HG02763 (cell line): ENCODE measurements around the gene CEP250.
"Not testable (repeated sequence)": the region's sequence is repeated elsewhere in the genome, so short reads cannot be mapped to it uniquely, and the experiment has no call there.

Experiments
- ATAC-seq: cut with Tn5 transposase; IDR thresholded peaks from one replicate; pipeline ENCODE4 v1.9.1; 2021; ENCODE audit warnings: mild to moderate bottlenecking, moderate library complexity; ENCODE audit not compliant: unreplicated experiment

Gene CEP250

DNA sequence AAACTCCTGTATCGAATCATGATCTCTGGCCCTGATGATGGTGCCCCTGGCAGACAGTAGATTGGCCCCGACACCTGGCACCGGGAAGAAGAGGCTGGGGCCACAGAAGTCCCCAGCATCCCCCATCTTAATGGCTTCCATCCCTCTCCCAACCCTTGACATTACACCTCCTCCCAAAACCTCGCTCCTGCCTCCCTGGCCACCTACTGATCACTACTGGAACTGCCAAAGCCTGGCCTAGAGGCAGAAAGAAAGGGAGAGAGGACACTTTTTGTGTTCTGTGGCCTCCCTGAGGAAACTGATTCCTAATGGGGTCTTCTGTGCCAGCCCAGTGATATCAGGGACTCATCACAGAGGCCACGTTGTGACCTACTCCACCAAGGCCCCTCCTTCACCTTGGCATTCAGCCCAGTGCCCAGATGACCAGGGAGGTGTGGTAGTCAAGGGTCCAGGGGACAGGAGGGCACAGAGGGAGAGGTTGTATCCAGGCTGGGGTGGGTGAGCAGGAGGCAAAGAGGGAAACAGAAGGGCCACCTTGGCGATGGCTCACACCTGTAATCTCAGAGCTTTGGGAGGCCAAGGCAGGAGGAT lies 68.0 kb downstream of the CEP250 start:
- ATAC-seq: no peak

DNA sequence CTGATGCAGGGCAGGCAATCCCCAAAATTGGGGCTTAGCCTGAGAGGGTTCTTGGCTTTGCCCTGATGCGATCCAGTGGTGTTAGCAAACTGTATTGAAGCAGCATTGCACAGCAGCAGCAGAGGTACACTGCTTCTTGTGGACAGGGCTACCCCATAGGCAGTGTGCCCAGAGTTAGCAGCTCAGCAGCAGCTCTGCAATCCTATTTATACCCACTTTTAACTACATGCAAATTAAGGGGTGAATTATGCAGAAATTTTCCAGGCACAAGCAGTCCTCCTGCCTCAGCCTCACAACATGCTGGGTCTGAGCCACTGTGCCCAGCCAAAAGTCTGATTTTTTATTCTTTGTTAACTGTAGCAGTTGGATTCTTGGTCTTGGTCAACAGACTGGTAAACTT lies 70.2 kb downstream of the CEP250 start:
- ATAC-seq: no peak

DNA sequence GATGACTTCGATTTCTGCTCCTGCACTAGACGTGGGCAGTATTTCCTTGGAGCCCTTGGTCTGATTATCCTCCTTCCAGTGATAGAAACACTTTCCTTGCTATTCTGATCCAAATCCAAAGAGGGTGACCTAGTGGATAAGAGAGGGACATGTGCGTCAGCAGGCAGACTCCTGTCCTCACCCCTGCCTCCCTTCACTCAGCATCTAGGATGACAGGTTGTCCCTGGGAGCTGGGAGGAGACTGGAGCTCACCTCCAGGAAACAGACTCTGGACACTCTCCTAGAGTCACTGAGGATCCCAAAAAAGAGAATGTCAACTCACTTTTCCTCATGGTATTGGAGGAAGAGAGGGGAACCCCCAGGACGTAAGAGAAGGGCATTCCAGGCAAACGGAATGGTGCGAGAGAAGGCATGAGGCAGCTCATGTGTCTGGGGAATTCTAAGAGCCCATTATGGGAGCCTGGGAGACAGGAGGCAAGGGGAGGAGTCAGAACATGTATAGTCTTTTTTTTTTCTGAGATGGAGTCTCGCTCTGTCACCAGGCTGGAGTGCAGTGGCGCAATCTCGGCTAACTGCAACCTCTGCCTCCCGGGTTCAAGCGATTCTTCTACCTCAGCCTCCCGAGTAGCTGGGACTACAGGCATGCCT lies 71.8 kb downstream of the CEP250 start:
- no peak for ATAC-seq

DNA sequence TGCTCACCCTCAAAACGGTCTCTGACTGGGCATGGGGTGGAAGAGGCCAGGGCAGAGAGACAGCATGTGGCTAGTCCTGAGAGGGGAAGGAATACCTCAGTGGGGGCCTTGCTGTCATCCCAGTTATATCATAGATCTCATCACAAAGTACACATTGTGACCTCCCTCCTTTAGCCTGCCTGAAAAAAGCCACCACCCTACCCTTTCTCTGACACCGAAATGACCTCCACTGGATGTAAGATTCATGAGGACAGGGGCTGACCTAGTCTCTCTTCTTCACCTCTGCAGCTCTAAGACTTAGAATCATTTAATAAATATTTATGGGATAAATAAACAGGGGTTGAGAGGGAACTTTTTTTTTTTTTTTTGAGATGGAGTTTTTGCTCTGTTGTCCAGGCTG lies 74.2 kb downstream of the CEP250 start, which contains the start of gene C20orf173:
Gene C20orf173, minus strand, starts transcription at position 101 of the 400 bp plus-strand sequence. CDS start 279 bp downstream, outside the sequence.
- no peak for ATAC-seq

DNA sequence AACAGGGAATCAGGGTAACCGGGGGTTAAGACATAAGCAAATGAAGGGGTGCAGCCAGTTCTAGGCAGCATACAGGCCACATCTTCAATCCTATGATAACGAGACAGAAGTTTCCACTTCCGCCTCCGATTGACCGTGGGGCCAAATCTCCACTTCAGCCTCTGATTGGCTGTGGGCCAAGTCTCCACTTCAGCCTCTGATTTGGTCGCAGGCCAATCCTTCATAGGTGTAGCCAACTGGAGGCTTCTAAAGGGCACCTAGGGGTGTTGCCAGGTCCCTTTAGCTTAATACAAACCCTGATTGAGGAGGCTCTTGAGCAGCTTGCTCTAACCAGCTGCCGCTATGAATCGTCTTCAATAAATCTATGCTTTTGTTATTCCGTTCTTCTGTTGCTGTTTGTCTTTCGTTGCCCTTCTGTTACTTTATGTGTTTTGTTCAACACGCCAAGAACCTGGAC lies 84.4 kb downstream of the CEP250 start:
- ATAC-seq: no peak

DNA sequence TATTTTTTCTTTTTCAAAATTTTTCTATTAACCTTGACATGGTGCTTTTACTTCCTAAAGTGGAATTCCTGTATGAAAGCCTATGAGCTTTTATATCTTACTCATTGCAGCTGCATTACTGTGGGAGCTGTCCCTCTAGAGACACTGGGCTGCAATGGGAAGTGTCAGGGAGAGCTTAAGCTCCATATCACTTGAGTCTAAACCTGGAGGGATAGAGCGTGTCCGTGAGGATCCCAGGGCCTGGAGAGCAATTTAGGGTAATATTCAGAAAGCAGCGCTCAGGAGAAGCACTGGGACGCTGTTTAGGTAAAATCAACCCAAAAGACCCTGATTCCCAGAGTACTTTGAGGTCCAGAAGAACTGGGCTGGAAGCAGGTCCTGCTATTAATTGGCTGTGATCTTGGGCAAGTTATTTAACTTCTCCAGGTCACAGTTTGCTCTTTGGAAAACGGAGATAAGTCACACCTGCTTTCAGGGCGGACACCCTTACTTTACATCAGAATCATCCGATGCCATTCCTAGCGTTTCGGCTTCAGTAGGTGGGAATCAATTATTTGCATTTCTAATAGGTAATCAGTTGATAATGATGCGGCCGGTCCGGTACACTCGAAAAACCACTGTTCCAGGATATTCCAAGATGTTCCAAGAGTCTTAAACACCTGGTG lies 85.9 kb downstream of the CEP250 start:
- ATAC-seq: no peak

DNA sequence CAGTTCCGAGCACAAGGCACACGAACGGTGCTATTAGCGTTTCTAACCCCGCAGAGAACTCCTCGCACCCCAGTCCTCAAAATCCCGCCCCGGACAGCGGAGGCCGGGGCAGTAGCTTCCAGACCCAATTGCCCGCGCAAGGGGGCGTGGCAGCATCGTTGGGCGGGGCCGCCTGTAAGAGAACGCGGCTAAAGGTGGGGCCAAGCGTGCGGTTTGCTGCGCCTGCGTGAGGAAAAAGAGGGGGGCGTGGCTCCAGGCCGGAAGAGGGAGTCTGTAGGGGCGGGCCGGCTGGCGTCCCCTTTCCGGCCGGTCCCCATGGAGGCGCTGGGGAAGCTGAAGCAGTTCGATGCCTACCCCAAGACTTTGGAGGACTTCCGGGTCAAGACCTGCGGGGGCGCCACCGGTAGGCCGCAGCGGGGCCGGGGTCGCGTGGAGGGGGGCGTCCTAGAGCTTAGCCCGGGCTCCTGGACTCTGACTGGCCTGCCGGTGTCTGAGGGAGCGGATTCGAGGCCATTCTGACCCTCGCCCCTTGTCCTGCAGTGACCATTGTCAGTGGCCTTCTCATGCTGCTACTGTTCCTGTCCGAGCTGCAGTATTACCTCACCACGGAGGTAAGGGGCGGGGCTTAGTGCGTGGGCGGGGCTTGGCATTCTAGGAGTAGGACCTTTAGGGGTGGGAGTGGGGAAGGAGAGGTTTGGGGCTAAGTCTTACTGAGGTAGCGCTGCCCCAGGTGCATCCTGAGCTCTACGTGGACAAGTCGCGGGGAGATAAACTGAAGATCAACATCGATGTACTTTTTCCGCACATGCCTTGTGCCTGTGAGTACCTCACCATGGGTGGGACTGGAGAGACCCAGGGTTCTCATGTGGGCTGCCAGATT lies 86.6 kb downstream of the CEP250 start, which contains the start of gene ERGIC3:
Gene ERGIC3, plus strand, starts transcription at position 296 of the 880 bp plus-strand sequence. Its CDS starts 20 bp downstream, at position 316.
- peak; percentile 94 for ATAC-seq

DNA sequence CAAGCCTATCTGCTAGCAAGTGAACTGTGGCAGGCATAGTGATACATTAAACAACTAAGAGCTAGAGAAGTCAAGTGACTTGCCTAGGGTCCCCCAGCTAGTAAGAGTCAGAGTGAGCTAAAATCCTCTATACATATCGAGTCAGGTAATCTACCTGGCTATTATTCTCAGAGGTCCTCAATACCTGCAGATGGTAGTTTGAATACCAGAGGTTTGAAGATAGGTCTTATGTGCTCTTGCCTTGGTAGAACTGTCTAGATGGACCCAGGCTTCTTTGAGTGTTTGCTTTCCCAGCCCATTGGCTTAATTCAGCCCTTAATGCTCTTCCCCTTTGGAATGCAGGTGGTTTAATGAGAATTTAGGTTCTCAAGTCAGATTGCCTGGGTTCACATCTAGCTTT lies 87.6 kb downstream of the CEP250 start:
- ATAC-seq: no peak

DNA sequence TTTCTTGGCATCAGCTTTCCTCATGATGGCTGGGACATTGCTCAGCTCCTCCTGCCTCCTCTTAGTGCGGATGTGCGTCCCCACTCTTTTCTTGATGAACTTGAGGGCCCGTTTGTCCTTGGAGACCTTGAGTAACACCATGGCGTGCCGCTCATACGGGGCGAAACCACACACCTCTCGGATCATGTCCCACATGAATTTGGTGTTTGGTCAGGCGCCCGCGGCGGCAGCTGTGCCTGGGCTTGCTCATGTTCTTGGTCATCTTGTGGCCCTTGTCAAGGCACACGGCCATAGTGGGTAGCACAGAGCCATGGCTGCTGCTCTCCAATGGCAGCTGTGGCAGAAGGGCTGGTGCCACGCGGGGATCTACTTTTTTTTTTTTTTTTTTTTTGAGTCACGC lies 89.0 kb downstream of the CEP250 start:
- ATAC-seq: no peak

DNA sequence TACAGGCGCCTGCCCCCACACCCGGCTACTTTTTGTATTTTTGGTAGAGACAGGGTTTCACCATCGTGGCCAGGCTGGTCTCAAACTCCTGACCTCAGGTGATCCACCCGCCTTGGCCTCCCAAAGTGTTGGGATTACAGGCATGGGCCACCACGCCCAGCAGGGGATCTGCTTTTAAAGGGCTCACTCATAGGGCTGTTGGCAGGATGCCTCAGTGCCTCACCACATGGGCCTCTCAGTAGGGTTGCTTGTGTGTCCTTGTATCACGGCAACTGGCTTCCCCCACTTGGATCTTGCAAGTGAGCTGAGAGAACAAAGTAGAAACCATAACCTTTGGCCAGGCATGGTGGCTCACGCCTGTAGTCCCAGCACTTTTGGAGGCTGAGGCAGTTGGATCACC lies 89.5 kb downstream of the CEP250 start:
- ATAC-seq: not testable (repeated sequence)

DNA sequence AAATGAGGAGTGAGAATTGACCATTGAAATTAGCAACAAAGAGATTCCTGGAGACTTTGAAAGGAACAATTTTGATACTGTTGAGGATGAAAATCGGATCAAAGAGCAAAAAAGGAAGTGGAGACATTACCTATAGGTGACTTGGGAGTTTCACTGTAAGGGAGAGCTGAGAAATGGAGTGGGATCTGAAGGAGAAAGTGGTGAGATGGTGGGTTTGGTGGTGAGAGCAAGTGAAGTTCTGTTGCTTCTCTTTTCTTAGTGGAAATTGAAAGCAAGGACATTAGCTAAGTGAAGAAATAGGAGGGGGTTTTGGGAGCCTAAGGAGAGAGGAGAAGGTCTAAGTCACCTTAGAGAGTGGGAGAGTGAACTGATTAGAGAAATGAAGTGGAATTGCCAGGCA lies 90.7 kb downstream of the CEP250 start:
- ATAC-seq: no peak

DNA sequence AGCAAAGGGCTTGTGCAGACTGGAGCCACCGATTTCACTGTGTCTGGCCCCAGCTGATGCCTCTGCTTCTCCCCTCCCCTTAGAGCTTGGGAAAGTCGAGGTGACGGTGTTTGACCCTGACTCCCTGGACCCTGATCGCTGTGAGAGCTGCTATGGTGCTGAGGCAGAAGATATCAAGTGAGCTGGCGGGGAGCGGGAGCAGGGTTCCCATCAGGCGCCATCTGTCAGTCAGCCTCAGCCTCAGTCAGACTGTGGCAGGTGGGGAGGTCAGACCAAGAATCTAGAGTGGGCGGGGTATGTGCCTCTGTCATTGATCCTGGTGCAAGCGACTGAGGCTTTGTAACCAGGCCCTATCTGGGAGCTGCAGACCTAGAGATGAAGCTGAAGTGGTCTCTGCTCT lies 91.9 kb downstream of the CEP250 start:
- no peak for ATAC-seq

DNA sequence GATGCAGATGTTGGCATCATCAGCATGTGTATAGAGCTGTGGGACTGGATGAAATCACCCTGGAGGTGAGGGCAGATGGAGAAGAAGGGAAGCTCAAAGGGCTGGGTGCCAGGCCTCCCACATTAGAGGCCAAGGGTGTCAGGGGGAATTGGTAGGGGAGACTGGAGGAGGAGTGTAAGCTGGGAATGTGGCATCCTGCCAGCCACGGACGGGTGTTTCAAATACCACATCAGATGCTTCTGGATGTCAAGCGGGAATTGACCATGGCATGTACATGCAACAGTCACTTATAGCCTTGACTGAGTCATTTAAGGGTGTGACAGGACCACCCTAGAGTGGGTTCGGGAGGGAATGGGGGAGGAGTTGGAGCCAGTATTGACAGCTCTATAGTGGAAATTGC lies 96.1 kb downstream of the CEP250 start:
- ATAC-seq: no peak

DNA sequence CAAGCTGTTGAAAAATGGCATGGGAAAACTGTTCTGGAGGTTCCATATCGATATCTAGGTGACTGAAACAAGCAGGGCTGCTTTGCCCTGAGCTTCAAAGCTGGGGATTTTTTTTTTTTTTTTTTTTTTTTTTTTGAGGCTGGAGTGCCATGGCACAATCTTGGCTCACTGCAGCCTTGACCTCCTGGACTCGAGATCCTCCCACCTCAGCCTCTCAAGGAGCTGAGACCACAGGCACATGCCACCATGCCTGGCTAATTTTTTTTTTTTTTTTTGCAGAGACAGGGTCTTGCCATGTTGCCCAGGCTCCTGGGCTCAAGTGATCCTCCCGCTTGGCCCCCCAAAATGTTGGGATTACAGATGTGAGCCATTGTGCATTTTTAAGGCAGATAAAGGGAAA lies 97.5 kb downstream of the CEP250 start:
- no peak for ATAC-seq

DNA sequence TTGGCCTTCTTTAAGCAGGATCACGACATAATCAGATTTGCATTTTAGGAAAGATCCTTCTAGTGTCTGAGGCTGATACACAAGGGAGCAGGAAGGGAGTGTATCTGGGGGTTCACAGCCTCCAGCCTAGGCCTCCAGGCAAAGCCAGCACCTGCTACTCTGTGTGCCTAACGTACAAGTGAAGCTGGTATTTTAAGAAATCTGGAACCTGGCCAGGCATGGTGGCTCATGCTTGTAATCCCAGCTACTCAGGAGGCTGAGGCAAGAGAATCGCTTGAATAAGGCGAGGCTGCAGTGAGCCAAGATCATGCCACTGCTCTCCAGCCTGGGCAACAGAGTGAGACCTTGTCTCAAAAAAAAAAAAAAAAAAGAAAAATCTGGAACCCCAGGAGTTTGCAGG lies 100.1 kb downstream of the CEP250 start:
- not testable (repeated sequence) for ATAC-seq

DNA sequence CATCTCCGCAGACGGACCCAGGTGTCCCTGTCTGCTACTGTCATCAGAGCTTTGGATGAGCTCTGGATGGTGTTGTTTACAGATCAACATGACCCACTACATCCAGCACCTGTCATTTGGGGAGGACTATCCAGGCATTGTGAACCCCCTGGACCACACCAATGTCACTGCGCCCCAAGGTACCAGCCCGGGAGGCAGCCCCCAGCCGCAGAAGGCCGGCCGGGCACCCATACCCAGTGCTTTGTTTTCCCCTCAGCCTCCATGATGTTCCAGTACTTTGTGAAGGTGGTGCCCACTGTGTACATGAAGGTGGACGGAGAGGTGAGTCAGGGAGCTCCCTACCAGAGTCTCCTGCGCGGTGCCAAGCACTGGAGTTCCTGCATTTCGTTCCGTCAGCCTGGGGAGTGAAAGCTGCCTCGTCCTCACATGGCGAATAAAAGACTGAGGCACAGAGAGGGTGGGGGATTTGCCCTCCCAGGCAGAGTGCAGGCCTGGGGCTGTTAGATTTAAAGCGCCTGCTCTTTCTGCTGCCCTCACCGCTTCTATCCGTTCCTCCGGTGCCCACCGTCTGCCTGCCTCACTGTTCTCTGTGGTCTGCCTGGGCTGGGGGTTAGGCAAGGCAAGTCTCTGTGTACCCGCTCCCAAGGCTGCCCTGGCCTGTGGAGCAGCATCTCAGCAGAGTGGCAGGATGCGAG lies 100.7 kb downstream of the CEP250 start:
- no peak for ATAC-seq

DNA sequence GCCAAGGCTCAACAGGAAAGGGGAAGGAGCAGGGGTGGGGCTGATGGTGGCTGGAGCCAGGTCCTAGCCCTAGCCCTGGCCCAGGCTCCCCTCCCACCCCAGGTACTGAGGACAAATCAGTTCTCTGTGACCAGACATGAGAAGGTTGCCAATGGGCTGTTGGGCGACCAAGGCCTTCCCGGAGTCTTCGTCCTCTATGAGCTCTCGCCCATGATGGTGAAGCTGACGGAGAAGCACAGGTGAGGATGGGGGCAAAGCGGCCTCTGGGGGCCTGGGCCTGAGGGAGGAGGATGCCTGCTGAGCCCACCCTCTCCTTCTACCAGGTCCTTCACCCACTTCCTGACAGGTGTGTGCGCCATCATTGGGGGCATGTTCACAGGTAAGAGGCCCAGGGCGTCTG lies 101.5 kb downstream of the CEP250 start:
- ATAC-seq: no peak

DNA sequence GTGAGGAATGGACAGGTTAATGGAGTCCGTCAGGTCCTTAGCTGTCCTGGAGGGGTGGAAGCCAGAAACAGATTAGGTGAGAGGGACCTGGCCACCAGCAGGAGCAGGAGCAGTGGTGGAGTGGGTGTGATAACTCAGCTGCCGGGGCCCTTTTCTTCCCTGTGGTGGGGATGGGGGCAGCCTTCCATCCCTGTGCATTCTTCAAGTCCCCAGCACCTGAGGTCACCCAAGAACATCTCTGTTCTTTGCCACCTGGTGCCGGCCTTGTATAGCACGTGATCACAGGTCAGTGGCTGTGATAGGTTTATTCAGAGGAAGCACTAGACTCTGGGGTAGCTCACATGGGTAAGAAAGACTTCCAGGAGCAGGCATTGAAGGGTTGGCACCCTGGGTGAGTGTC lies 103.1 kb downstream of the CEP250 start:
- ATAC-seq: no peak

DNA sequence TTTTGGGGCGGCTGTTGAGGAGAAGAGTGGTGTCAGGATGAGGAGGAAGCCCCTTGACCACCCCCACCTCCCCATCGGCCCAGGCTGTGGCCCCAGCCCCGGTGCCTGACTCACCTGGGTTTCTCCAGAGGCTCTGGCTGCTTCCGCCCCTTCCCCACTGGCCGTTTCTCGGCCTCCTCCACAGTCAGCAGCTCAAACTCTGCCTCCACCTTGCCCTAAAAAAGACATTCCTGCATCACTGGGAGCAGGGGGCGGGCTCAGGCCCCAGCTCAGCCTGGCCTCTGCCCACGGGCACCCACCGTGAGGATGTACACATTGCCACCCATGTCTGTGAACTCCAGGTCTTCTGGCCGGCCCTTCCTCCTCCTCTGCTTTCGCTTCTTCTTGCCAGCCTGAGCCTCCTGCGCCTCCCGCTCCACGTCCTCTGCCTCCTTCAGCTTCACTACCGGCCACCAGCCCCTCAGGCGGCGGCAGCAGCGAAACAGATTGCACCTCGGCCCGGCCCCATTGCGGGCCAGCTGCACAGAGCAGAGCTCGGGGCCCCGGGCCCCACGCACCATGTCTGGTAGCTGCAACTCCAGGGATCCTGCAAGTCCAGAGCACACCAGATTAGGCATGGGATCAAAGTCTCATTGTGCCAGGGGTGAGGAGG lies 103.8 kb downstream of the CEP250 start:
- ATAC-seq: no peak

DNA sequence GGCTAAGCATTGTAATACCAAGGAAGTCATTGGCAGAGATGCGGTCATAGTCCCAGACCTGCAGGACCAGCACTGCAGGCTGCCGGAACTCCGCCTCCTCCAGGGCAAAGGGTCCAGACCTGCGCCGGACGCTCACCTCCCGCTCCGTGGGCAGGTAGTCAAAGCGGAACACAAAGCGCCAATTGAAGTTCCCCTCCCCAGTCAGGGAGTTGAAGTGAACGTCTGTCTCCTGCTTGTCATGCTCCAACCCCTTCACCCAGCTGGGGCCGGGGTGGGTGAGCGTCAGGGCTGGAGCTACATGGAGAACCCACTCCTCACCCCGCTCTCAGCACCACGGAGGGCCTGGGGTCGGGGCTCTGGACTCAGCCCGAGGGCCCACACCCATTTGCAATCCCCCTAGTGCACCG lies 104.7 kb downstream of the CEP250 start:
- ATAC-seq: no peak
